ENCODE measurements around the gene SP100. TPM values are rescaled to one million over a fixed set of nuclear protein-coding genes. Genes with fewer than 3 reads are reported as not detected.

Gene SP100
- total and polyA plus RNA-seq, 2 of the 8 experiments (the other 6 are each of a cell fraction or from before 2014, with no cell fraction given): 0.06 to 1.1 TPM

GRCh38 chr2:230552181-230552580, 136.2 kb downstream of the SP100 start:
- POLR2A ChIA-PET (ENCODE audit: partially characterized antibody): no interaction called here
- TF ChIP-seq SIRT6 (IDR thresholded peaks at IDR 0.05; ENCODE audit: low read length) (no peak), FOSL1 (IDR thresholded peaks at IDR 0.05; ENCODE audit: insufficient read depth, low read depth, low read length) (no peak), EGR1 (IDR thresholded peaks at IDR 0.05; ENCODE audit: borderline replicate concordance, low read depth, low read length) (no peak), CTCF (IDR thresholded peaks at IDR 0.05; ENCODE audit: control extremely low read depth in 1 of 3, insufficient read depth in 1 of 3, low read depth in 1 of 3, low read length in 3 of 3) (no peak), CEBPB (IDR thresholded peaks at IDR 0.05; ENCODE audit: low read depth, low read length) (no peak), RBBP5 (IDR thresholded peaks at IDR 0.05; ENCODE audit: borderline replicate concordance, low read depth, low read length) (no peak), JUN (IDR thresholded peaks at IDR 0.05; ENCODE audit: low read depth, low read length) (no peak), CBX8 (IDR thresholded peaks at IDR 0.05; ENCODE audit: borderline replicate concordance, low read depth, low read length) (no peak), BRCA1 (IDR thresholded peaks at IDR 0.05; ENCODE audit: low read depth, low read length) (no peak), E2F6 (IDR thresholded peaks at IDR 0.05) (no peak)

More at GRCh38 chr2:230552181-230552580, 136.2 kb downstream of the SP100 start:
- 71% methylated on average over 2 of the region's 2 CpGs; no CpG with 5 or more reads in 1 of the 2 experiments for WGBS, 2 experiments (ENCODE audit: extremely low coverage in 1 of 2, insufficient coverage in 1 of 2, insufficient read length in 1 of 2, insufficient replicate concordance in 2 of 2, low coverage in 1 of 2, low lambda C conversion rate in 2 of 2, missing lambda C conversion rate in 1 of 2)
- no peak overlapping the region for H2BK15ac ChIP-seq (ENCODE audit: low read length)
- CTCF ChIA-PET (ENCODE audit: partially characterized antibody): no interaction called here
- no peak overlapping the region for H4K5ac ChIP-seq (ENCODE audit: insufficient read length, low read depth, low read length)
- H4K8ac ChIP-seq (ENCODE audit: extremely low read depth, insufficient read depth, low read length): no peak overlapping the region
- no peak overlapping the region for H3K4ac ChIP-seq (replicated peaks; ENCODE audit: insufficient read length, low read depth, low read length)
- H2BK20ac ChIP-seq (ENCODE audit: low read length): no peak overlapping the region
- no peaks in the 10 kb centered on the region for H3K79me1 ChIP-seq (ENCODE audit: low read depth, low read length)
- H2BK5ac ChIP-seq (ENCODE audit: low read depth, low read length): no peak overlapping the region
- H3K23ac ChIP-seq (ENCODE audit: insufficient read length): no peak overlapping the region
- no peak overlapping the region for H3K4me2 ChIP-seq (ENCODE audit: insufficient read depth in 1 of 2, low read depth in 2 of 2, low read length in 2 of 2)
- no peak overlapping the region for H3K14ac ChIP-seq (ENCODE audit: insufficient read length)
- no peak overlapping the region for H2AFZ ChIP-seq (ENCODE audit: low read length)
- no peak overlapping the region for H3K27ac ChIP-seq (ENCODE audit: low read depth, low read length)
- H3K27me3 ChIP-seq (replicated peaks in 1 of 4; ENCODE audit: control insufficient read depth in 3 of 4, extremely low read depth in 1 of 4, insufficient read depth in 3 of 4, low read length in 3 of 4): no peaks in the 10 kb centered on the region
- H3K56ac ChIP-seq (replicated peaks; ENCODE audit: insufficient read length, low read depth, low read length): no peak overlapping the region
- DNase-seq (ENCODE audit: low read depth in 1 of 2, low spot score in 2 of 2) (no peak), FAIRE-seq (no peak)
- H3K9me3 ChIP-seq (ENCODE audit: insufficient read depth in 2 of 2, low read depth in 1 of 2, low read length in 1 of 2): 0 out of 4 replicates have a peak, but pooled peaks cover 0 to 4% of the 10 kb centered on the region in 2 experiments
- H4K91ac ChIP-seq (replicated peaks; ENCODE audit: insufficient read length, low read length): no peak overlapping the region
- no peaks in the 10 kb centered on the region for H3K4me1 ChIP-seq (replicated peaks in 1 of 4; ENCODE audit: control insufficient read depth in 3 of 4, insufficient read depth in 4 of 4, low read length in 3 of 4)
- H2AK5ac ChIP-seq (ENCODE audit: low read depth, low read length): no peak overlapping the region
- no peak overlapping the region for H3K9ac ChIP-seq (replicated peaks in 1 of 4; ENCODE audit: extremely low read depth in 1 of 4, low read depth in 3 of 4, low read length in 3 of 4)
- H3K79me2 ChIP-seq (ENCODE audit: control insufficient read depth in 1 of 2, insufficient read depth in 2 of 2, low read length in 2 of 2): no peaks in the 10 kb centered on the region
- H2BK12ac ChIP-seq (ENCODE audit: low read depth, low read length): no peak overlapping the region
- no peak overlapping the region for H3K18ac ChIP-seq (ENCODE audit: extremely low read depth, low read length)
- H2BK120ac ChIP-seq (replicated peaks; ENCODE audit: low read depth, low read length): no peak overlapping the region
- no peak overlapping the region for H3K4me3 ChIP-seq (ENCODE audit: extremely low read depth in 1 of 4, insufficient read depth in 2 of 4, low read depth in 3 of 4, low read length in 4 of 4)
- H4K20me1 ChIP-seq (replicated peaks in 1 of 2; ENCODE audit: control insufficient read depth in 1 of 2, insufficient read depth in 2 of 2, low read length in 2 of 2): no peaks in the 10 kb centered on the region
- no peaks in the 10 kb centered on the region for H3K23me2 ChIP-seq (ENCODE audit: low read depth, low read length)
- no peaks in the 10 kb centered on the region for H3K36me3 ChIP-seq (ENCODE audit: control insufficient read depth in 2 of 4, insufficient read depth in 4 of 4, low read length in 3 of 4)
